HG02943 (cell line): ENCODE data around the gene LY86.
A peak's percentile ranks its signal among the peaks of the same experiment; 100 is the strongest.

Source experiments
- ATAC-seq: cut with Tn5 transposase; IDR thresholded peaks from one replicate; pipeline ENCODE4 v1.9.1; 2021; ENCODE audit warnings: mild to moderate bottlenecking, low read depth, moderate library complexity; ENCODE audit not compliant: unreplicated experiment

The LY86 gene

GRCh38 chr6:6619021-6619794, 30.7 kb downstream of the LY86 start:
- ATAC-seq = no peak

GRCh38 chr6:6620766-6621425, 32.4 kb downstream of the LY86 start:
- no peak for ATAC-seq

DNA sequence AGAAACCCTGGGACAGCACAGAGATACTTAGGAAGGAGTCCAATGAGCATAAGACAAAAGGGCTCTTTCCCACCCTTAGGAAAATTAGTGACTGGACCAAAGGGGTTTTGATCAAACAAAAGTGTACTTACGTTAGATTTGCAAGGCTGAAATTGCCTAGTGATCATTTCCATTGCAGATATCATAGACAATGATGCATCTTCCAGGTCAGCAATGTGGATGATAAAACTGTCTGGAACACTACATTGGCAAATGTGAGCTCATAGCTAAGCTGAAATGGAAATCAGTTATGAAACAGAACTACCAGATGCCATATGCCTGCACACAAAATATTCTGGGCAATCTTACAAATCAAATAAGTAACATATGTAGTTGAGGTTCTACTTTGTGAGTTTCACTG, 34.0 kb downstream of the LY86 start:
- no peak for ATAC-seq

DNA sequence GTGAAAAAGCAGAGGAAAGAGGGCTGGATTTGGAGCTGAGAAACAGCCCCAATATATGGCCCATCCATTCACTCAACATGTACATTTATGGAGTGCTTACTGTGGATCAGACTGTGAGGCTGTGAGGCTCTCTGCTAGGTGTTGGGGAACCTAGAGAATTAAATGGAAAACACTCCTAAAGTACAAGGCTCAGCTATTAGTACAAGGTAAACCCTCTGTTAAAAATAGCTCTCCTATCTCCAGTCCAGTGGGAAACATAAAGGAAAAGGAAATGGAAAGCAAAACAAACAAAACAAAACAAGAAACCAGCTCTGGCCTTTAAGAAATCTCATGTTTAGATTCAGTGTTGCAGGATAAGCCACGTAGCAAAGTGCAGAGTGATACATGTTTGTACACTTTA, 35.0 kb downstream of the LY86 start:
- no peak for ATAC-seq

GRCh38 chr6:6624269-6624990, 35.9 kb downstream of the LY86 start:
- no peak for ATAC-seq

- no peak for ATAC-seq
Measured at GRCh38 chr6:6626187-6626586, 37.7 kb downstream of the LY86 start.

- no peak for ATAC-seq
Measured at GRCh38 chr6:6629402-6629801, 40.9 kb downstream of the LY86 start.

DNA sequence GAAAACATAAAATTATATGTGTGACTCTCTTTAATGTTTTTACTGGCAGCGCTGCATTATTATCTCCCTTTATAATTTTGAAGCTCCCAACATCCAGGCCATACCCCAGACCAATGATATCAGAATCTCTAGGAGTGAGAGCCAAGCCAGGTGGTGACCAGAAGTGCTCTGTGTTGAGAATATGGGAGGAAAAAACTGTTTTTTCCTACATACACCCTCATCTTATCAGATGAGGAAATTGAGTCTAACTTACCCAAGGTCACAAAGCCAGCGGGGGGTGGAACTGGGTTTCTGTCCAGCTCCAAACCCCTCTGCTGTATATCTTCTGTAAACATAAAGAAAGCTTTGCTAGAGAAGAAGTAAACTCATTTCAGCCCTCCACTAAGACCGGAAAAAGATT, 42.5 kb downstream of the LY86 start:
- ATAC-seq = no peak

DNA sequence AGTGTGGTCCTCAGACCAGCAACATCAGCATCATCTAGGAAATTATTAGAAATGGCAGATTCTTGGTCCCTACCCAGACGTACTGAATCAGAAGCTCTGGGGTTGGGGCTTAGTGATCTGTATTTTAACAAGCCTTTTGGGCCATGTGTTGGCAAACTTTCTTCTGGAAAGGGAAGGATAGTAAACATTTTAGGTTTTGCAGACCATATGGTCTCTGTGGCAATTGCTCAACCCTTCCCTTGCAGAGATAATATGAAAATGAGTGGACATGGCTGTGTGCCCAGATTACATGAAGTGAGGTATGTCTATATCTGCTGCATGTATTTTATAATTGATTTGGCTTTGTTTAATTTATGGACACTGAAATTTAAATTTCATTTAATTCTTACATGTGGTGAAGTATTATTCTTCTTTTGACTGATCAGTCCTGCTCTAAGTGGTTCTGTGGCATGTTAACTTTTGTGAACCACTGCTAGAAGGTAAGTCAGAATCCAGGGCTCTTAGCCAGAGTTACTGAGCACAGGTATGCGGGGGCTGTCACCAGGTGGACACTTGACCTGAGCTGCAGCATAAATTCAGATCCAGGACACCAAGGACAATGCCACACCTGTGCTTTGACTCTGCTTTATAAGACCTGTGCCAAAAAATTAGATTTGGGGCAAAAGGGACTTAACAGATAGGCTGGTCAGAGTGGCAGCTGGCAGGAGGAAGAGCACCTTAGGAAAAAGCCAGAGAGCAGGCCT, 43.2 kb downstream of the LY86 start:
- ATAC-seq = no peak

- ATAC-seq = no peak
Measured at GRCh38 chr6:6633898-6634734, 45.6 kb downstream of the LY86 start.

- no peak for ATAC-seq
Measured at GRCh38 chr6:6634735-6635075, 46.2 kb downstream of the LY86 start.

DNA sequence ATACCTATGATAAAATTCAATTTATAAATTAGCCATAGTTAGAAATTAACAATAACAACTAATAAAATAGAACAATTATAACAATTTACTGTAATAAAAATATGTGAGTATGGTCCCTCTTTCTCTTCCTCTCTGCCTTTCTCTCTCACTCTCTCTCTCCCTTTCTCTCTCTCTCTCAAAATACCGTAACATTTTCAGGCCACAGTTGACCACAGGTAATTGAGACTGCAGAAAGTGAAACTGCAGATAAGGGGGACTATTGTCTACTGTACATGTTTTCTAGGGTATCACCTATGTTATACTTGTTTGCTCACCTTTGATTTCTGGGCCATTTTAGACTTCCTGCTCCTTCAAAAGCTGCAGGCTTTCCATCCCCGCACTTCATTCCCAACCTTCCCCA, 46.8 kb downstream of the LY86 start:
- ATAC-seq = no peak

GRCh38 chr6:6635869-6636268, 47.3 kb downstream of the LY86 start:
- peak; percentile 64 for ATAC-seq

- no peak for ATAC-seq
Measured at GRCh38 chr6:6639572-6639971, 51.1 kb downstream of the LY86 start.

DNA sequence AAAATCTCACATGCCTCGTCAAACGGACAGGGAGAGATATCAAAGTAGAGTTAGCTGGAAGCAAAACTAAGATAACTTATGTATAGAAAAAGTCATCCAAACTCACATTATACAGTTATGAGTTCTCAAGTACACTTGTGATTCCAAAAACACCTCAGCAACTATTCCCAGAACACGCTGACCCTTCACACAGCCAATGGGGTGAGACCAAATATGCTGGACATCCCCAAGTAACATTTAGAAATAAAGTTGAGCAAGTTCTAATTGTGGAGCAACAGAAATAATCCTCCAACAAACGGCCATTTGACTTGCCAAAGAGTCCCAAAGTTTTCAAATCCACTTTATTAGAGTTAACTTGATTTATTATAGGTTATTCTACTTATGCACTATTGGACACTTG, 52.4 kb downstream of the LY86 start:
- ATAC-seq = no peak

- no peak for ATAC-seq
Measured at GRCh38 chr6:6643398-6643797, 54.9 kb downstream of the LY86 start.

DNA sequence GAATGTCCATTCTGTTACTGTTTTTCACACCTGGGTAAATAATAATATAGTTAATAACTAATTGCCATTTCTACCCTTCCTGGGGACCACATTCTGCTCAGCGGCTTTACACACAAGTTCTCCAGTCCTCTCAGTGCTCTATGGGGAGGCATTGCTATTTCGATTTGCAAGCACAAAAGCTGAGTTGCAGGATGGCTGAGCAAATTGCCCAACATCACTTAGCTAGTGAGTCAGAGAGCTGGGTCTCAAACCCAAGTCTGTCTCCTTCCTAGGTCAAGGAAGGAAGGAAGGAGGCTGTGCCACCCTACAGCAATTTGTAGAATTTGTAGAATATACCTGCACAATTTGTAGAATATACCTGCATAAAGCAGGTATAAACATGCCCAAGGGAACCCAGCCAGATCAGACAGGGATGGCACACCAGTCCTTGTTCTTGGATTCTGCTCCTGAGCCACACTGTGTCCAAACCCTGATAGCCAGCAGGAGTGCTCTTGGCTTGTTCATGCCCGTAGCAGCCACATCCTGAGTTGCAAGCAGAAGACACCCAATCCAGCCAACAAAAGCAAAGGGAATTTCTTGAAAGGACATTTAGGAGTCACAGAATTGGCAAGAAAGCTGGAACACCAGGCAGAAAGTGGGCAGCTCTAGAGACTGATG, 56.9 kb downstream of the LY86 start:
- no peak for ATAC-seq

- no peak for ATAC-seq
Measured at GRCh38 chr6:6646384-6646783, 57.9 kb downstream of the LY86 start.

- ATAC-seq = no peak
Measured at GRCh38 chr6:6646859-6647258, 58.3 kb downstream of the LY86 start.
